ENCODE data around the gene RNF222.

- TF ChIP-seq TEAD4 (IDR thresholded peaks at IDR 0.05) (no peak), TCF12 (IDR thresholded peaks at IDR 0.05; ENCODE audit: low read depth) (no peak), CEBPB (IDR thresholded peaks at IDR 0.05) (no peak), EGR1 (IDR thresholded peaks at IDR 0.05) (no peak), YY1 (IDR thresholded peaks at IDR 0.05; ENCODE audit: low read depth) (no peak)
Measured at GRCh38 chr17:8341456-8341855, 56.2 kb downstream of the RNF222 start.
